Endothelial cell of umbilical vein (primary cell): Measurements from ENCODE around the gene PPP1R1B. TPM values are rescaled to one million over a fixed set of nuclear protein-coding genes. Genes with fewer than 3 reads are reported as not detected.

ENCODE experiments used
- BruUV-seq: library from RNA; stranded (reverse); fragments of 400-500 nt; replicated peaks from 2 replicates; lab custom pipeline; 2021; lab: Mats Ljungman, UMichigan
- CTCF ChIA-PET: fragments of 300-600, 350-600 bp; sonication (Branson Sonifier 250); formaldehyde crosslinking; loops from one replicate; lab custom pipeline; 2021; ENCODE audit warnings: antibody characterized with exemption, inconsistent platforms; lab: Charles Lee
- POLR2A ChIA-PET: fragments of 300-600, 350-600 bp; sonication (Branson Sonifier 250); formaldehyde crosslinking; loops from one replicate; lab custom pipeline; 2021; ENCODE audit warnings: antibody characterized with exemption, inconsistent platforms; lab: Charles Lee
- DNase-seq: peaks from one replicate; pipeline ENCODE4 v3.0.0-alpha.2; 2011; ENCODE audit warnings: low read depth, low spot score
- FAIRE-seq: peaks from 2 replicates; lab custom pipeline; 2011; peaks lifted over from hg19 to GRCh38; lab: Jason Lieb, UNC
- H2AFZ ChIP-seq: 2 replicates; pipeline ENCODE4 v1.6.0; 2012; ENCODE audit warnings: low read depth, low read length, control low read depth, inconsistent platforms
- H3K27ac ChIP-seq: 2 replicates; pipeline ENCODE4 v1.5.1; 2011; ENCODE audit warnings: low read depth, mild to moderate bottlenecking, control low read depth, low read length, moderate library complexity; ENCODE audit not compliant: insufficient read depth
- H3K27me3 ChIP-seq, 2 experiments: 2 replicates each; pipeline versions ENCODE4 v1.6.0 to v1.6.1; 2011; ENCODE audit warnings: low read length in 2 of 2, mixed read lengths in 1 of 2; ENCODE audit not compliant: control insufficient read depth in 2 of 2, insufficient read depth in 2 of 2
- H3K36me3 ChIP-seq, 2 experiments: 2 replicates in 1 of 2; 3 replicates in 1 of 2; pipeline ENCODE4 v1.5.1; 2011; ENCODE audit warnings: low read length in 2 of 2, mild to moderate bottlenecking in 1 of 2, moderate library complexity in 1 of 2; ENCODE audit not compliant: control insufficient read depth in 2 of 2, insufficient read depth in 2 of 2; ENCODE audit errors: extremely low read depth in 1 of 2
- H3K4me1 ChIP-seq: 3 replicates; pipeline ENCODE4 v1.5.1; 2011; ENCODE audit warnings: mild to moderate bottlenecking, low read length; ENCODE audit not compliant: control insufficient read depth, insufficient read depth; ENCODE audit errors: extremely low read depth
- H3K4me2 ChIP-seq: 2 replicates; pipeline ENCODE4 v1.6.1; 2011; ENCODE audit warnings: low read length, control low read depth, mixed read lengths; ENCODE audit not compliant: insufficient read depth
- H3K4me3 ChIP-seq, 3 experiments: fragments of 200-600 bp in 1 of 3; sonication (generic), shearing (Covaris generic) in 1 of 3; replicated peaks in 1 of 3; 2 replicates each; pipeline ENCODE4 v1.5.1; 2011 to 2016; ENCODE audit warnings: control low read depth in 3 of 3, low read length in 3 of 3, mild to moderate bottlenecking in 2 of 3, inconsistent platforms in 1 of 3, low read depth in 1 of 3, moderate library complexity in 1 of 3; ENCODE audit not compliant: insufficient read depth in 1 of 3
- H3K79me2 ChIP-seq: 2 replicates; pipeline ENCODE4 v1.6.0; 2012; ENCODE audit warnings: low read length, inconsistent platforms; ENCODE audit not compliant: control insufficient read depth, insufficient read depth
- H3K9ac ChIP-seq: replicated peaks from 2 replicates; pipeline ENCODE3; 2011; ENCODE audit warnings: low read length, control low read depth; ENCODE audit not compliant: insufficient read depth; ENCODE audit errors: extremely low read depth
- H3K9me1 ChIP-seq: replicated peaks from 3 replicates; pipeline ENCODE4 v1.6.0; 2011; ENCODE audit warnings: mild to moderate bottlenecking, low read length; ENCODE audit not compliant: control insufficient read depth, insufficient read depth; ENCODE audit errors: extremely low read depth
- H3K9me3 ChIP-seq: replicated peaks from 2 replicates; pipeline ENCODE4 v1.5.1; 2012; ENCODE audit warnings: low read length, inconsistent platforms; ENCODE audit not compliant: control insufficient read depth, insufficient read depth
- H4K20me1 ChIP-seq: replicated peaks from 2 replicates; pipeline ENCODE3; 2011; ENCODE audit warnings: mild to moderate bottlenecking, low read length; ENCODE audit not compliant: control insufficient read depth, insufficient read depth; ENCODE audit errors: extremely low read depth
- EZH2 ChIP-seq: IDR thresholded peaks from 2 replicates; pipeline ENCODE4 v1.6.1; 2012; ENCODE audit warnings: borderline replicate concordance, low read depth, mild to moderate bottlenecking, moderate library complexity, low read length, inconsistent platforms; ENCODE audit not compliant: severe bottlenecking
- FOS ChIP-seq: IDR thresholded peaks from 2 replicates; pipeline ENCODE4 v1.6.1; 2011; ENCODE audit warnings: mild to moderate bottlenecking, low read length, moderate library complexity, borderline replicate concordance; ENCODE audit not compliant: insufficient read depth
- GATA2 ChIP-seq: IDR thresholded peaks from 2 replicates; pipeline ENCODE4 v1.7.0; 2011; ENCODE audit warnings: low read depth, mild to moderate bottlenecking, moderate library complexity, mixed read lengths, low read length; ENCODE audit not compliant: insufficient read length, insufficient read depth
- JUN ChIP-seq: IDR thresholded peaks from 2 replicates; pipeline ENCODE4 v1.6.1; 2011; ENCODE audit warnings: borderline replicate concordance, low read depth; ENCODE audit not compliant: insufficient read length, insufficient read depth
- MYC ChIP-seq: IDR thresholded peaks from one replicate; pipeline ENCODE4 v1.6.1; 2011; ENCODE audit warnings: mild to moderate bottlenecking, low read depth, low read length
- POLR2A ChIP-seq: IDR thresholded peaks from 2 replicates; pipeline ENCODE4 v1.6.1; 2012; ENCODE audit warnings: low read depth, mild to moderate bottlenecking, control low read depth, low read length
- dilution Hi-C: fragments of 300-500 bp; cut with MboI; formaldehyde crosslinking; loops from one replicate; pipeline ENCODE4 v1.15.0; 2019; ENCODE audit warnings: low sequenced_read_pairs; ENCODE audit not compliant: extremely low pct_ligation_motif_present
- intact Hi-C: fragments of 100-400 bp; cut with micrococcal nuclease; formaldehyde crosslinking; loops from one replicate; pipeline ENCODE4 v1.10.0; 2022
- polyA plus RNA-seq, 4 experiments: library from polyadenylated mRNA; depleted of rRNA in 3 of 4; stranded (reverse) in 3 of 4; unstranded in 1 of 4; fragments of >200 nt; gene quantifications; 2 replicates each; pipeline versions ENCODE4 v1.2.1 to v1.2.3, GENCODE V29; 2011 to 2012; ENCODE audit warnings: missing spikeins in 1 of 4
- total RNA-seq: library from RNA; stranded (reverse); gene quantifications from 2 replicates; pipeline ENCODE4 v1.2.3, GENCODE V29; 2021
- TF ChIP-seq, protein P1 (sequence below), 2 donors: IDR thresholded peaks; 1 replicate in 1 of 2; 2 replicates in 1 of 2; pipeline ENCODE4 v1.5.1; 2011; ENCODE audit warnings: low read length in 2 of 2, mild to moderate bottlenecking in 2 of 2, moderate library complexity in 2 of 2, control low read depth in 1 of 2, inconsistent platforms in 1 of 2, low read depth in 1 of 2; ENCODE audit not compliant: insufficient read depth in 1 of 2; ENCODE audit errors: extremely low read depth in 1 of 2
- TF ChIP-seq, protein P2 (sequence below): IDR thresholded peaks from 2 replicates; pipeline ENCODE4 v1.6.1; 2011; ENCODE audit not compliant: insufficient read depth, insufficient read length

The PPP1R1B gene
- total and polyA plus RNA-seq, 2 donors (not counting 3 experiments of a cell fraction or from before 2014, with no cell fraction given): not detected

DNA sequence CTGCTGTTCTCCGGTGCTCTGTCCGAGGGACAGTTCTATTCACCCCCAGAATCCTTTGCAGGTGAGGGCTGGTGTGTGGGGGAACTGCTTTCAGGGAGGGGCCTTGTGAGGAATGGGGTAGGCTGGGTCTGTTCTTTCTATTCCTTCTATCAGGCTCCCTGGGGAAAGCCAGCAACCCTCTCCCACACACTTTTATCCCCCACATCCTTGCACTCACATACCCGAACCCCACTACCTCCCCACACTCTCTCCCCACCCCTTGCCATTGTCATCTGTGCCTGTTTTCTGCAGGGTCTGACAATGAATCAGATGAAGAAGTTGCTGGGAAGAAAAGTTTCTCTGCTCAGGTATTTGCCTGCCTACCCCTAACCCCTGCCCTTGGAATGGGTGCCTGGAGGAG, 32.0 kb downstream of the PPP1R1B start:
- Histone ChIP-seq H3K27me3 (no peaks in the 10 kb centered on the region), H3K9me1 (no peaks in the 10 kb centered on the region), H3K9ac (no peak overlapping the region), H2AFZ (no peak overlapping the region), H3K27ac (no peak overlapping the region), H3K79me2 (no peaks in the 10 kb centered on the region), H3K9me3 (no peaks in the 10 kb centered on the region), H3K36me3 (peaks cover 0 to 2% of the 10 kb centered on the region in 2 experiments), H3K4me1 (peaks cover 16% of the 10 kb centered on the region), H4K20me1 (no peaks in the 10 kb centered on the region), H3K4me3 (no peak overlapping the region), H3K4me2 (no peak overlapping the region)
- BruUV-seq: no TSS peak
- dilution Hi-C loops: no loop called here
- intact Hi-C loops: no loop called here
- TF ChIP-seq, protein P1, sequence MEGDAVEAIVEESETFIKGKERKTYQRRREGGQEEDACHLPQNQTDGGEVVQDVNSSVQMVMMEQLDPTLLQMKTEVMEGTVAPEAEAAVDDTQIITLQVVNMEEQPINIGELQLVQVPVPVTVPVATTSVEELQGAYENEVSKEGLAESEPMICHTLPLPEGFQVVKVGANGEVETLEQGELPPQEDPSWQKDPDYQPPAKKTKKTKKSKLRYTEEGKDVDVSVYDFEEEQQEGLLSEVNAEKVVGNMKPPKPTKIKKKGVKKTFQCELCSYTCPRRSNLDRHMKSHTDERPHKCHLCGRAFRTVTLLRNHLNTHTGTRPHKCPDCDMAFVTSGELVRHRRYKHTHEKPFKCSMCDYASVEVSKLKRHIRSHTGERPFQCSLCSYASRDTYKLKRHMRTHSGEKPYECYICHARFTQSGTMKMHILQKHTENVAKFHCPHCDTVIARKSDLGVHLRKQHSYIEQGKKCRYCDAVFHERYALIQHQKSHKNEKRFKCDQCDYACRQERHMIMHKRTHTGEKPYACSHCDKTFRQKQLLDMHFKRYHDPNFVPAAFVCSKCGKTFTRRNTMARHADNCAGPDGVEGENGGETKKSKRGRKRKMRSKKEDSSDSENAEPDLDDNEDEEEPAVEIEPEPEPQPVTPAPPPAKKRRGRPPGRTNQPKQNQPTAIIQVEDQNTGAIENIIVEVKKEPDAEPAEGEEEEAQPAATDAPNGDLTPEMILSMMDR (IDR thresholded peaks at IDR 0.05; ENCODE audit: extremely low read depth in 1 of 2, insufficient read depth in 1 of 2, low read depth in 1 of 2, low read length in 2 of 2): no peak
- TF ChIP-seq JUN (no peak), EZH2 (no peak), GATA2 (no peak), FOS (no peak), MYC (no peak), POLR2A (no peak)
- TF ChIP-seq, protein P2, sequence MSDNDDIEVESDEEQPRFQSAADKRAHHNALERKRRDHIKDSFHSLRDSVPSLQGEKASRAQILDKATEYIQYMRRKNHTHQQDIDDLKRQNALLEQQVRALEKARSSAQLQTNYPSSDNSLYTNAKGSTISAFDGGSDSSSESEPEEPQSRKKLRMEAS: no peak
- CTCF ChIA-PET: interaction anchor here (1.1 kb wide), 1 partner anchor 35 kb away, joined by 3 read pairs; no protein-coding TSS in a partner anchor
- POLR2A ChIA-PET: no interaction called here
- no peak for DNase-seq
- no peak for FAIRE-seq
